ENCODE data around the gene CES2.

The CES2 gene

DNA sequence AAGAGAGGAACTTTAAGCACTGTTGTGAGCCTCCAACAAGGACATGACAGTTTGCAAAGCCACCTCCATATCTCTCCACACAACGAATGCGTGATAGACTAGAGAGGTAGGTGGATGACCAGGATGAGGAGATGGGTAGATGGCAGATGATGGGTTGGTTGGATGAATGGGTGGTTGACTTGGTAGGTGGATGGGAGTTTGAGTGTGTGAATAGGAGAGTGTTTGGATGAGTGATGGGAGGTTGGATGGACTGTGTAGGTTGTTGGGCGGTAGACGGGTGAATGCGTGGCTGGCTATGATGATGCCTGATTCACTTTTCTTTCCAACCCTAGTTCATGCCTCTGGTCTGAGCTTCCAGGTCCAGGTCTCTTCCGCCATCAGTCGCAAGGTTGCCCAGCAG, 20.8 kb upstream of the CES2 start:
- intact Hi-C loops (cut with DNase I): no loop called here
- no peak for DNase-seq

DNA sequence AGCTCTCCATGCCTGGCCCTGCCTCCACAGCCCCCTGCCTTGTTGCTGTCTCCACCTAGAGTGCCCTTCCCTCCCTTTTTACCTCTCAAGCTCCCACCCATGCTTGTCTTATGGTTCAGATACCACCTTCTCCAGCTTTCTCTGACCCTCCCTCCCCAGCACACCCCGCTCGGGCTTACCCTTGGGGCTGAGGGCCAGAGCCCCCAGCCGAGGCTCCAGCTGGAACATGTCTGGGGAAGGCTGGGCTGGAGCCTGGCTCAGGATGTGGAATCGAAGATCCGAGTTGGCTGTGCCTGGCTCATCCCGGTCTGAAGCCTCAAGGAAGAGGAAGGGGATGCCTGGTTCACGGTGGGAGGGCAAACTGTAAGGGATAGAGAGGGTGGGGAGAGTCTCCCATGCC, 20.3 kb upstream of the CES2 start:
- no peak for DNase-seq
- intact Hi-C loops (cut with DNase I): no loop called here

DNA sequence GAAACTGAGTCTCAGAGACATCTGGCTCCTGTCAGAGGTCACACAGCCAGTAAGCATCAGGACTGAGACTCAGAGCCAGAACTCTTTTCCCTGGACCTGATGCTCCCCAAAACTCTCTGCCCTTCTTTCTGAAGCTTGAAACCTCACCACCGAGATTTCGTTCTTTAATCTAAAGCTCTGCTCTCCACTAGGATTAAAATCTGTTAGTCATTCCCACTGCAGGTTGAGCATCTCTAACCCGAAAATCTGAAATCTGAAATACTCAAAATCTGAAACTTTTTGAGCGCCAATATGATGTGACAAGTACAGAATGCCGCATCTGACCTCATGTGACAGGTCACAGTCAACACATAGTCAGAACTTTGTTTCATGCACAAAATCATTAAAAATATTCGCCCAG, 18.8 kb upstream of the CES2 start:
- intact Hi-C loops (cut with DNase I): no loop called here
- DNase-seq: no peak

DNA sequence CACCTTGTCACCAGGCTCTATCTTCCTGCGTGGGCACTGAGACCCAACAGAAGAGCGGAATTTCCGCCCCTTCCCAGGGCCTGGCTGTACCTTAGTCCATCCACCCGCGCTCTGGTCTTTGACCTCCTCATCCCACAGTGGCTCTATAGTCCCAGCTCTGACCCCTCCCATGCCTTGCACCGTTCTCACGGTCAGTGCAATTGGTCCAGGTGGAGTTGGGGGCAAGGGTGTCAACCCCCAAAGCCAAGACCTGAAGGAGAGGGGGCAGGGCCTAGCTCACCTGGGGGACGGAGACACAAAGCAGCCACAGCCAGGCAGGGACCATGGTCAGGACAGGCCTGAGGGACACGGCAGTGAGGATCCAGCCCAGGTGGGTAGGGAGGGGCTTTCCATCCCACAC, 17.6 kb upstream of the CES2 start:
- DNase-seq: no peak
- intact Hi-C loops (cut with DNase I): no loop called here

DNA sequence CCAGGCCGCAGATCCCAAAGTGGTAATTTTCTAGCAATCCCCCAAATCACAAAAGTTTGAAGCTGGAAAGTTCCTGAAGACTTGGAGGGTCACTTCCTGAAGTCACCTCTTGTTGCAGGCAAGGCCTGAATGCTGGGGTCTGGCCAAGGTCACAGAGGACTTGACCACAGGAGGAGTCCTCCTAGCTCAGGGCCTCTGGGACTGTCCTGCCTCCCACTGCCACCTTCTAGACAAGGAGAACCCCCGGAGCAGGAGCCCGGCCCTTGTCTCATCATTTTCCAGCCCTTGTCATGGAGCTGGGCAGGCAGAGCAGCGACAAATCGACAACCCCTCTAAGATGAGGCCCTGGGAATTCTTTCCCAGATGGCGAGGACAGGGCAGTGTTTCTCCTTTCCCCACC, 17.0 kb upstream of the CES2 start:
- intact Hi-C loops (cut with DNase I): no loop called here
- DNase-seq: no peak

DNA sequence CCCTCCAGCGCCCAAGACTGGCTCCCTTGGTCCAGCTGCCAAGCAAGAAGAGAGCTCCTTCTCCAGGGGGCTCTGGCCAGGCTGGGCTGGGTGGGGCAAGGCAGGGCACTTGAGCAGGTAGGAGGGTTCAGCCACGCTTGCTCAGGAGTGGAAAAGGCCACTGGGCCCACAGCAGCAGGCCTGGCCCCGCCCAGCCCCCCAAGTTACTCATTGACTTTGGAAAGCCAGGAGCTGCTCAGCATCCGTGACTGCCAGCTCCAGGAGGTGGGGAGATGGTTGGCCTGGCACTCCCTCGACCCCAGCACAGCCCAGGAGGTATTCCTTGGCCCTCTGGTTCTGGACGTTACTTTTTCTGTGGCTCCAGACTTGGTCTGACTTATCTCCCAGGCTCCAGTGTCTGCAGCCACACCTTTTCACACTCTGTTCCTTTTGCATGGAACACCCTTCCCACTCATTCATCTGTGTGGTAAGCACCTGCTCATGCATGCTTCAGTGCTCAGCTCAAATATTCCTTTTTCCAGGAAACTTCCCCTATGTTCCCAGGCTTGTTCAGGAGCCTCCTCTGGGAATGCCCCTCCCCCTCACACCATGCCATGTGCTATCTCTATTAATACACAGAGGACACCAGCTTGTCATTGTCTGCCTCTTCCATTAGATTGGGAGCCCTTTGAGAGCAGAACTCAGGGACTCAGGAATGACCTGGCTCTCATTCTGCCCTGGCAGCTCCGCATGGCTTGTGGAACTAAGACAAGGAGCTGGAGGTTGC, 16.3 kb upstream of the CES2 start, which contains the start of gene CDH16:
TSS of gene CDH16 (minus strand) at position 83 of the 766 bp plus-strand sequence. CDS start 820 bp downstream, outside the sequence.
- no peak for DNase-seq
- intact Hi-C loops (cut with DNase I): no loop called here

DNA sequence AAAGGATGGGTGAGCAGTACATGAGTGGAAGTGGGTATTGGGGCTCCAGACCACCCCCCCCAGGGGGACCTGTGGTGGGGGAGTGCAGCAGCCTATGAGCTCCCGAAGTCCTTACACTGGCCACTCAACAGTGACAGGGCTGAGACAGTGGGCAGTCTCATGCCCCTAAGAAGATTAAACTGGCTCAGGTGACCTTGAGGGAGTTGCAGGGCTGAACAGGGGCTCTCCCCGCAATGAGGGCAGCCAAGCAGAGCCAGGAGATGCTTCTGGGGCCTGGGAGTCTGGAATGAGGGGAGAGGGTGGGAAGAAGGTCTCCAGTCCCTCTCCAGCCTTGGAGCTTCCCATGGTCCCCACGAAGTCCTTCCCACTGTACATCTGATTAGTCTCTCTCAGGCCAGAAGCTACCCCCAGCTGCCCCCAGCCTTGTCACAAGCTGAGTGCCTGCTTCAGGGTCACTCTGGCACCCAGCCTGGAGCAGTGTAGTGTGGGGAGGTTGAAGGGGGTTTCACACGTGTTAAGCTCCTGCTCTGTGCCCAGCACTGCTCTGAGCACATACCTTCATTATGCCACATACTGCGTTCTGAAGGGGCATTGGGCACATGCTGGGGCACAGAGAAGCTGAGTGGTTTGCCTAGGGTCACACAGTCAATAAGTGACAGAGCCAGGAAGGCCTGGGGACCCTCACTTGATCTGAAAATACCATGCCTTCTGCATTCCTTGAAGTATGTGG, 15.6 kb upstream of the CES2 start:
- intact Hi-C loops (cut with DNase I): no loop called here

DNA sequence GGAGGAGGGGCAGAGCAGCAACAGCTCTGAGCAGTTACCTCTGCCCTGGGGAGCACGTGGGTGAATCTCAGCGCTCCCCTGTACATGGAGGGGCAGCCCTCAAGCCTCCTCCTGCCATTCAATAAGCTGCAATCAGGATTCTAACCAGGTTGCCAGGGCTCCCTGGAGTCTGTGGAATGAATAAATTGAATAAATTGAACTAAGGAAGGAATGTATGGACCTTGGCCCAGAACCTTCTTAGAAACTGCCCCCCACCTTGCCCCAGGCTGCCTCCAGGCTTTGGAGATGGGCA, 15.1 kb upstream of the CES2 start:
- intact Hi-C loops (cut with DNase I): no loop called here
- no peak for DNase-seq

More for the DNA sequence above, 15.6 kb upstream of the CES2 start:
- no peak for DNase-seq

DNA sequence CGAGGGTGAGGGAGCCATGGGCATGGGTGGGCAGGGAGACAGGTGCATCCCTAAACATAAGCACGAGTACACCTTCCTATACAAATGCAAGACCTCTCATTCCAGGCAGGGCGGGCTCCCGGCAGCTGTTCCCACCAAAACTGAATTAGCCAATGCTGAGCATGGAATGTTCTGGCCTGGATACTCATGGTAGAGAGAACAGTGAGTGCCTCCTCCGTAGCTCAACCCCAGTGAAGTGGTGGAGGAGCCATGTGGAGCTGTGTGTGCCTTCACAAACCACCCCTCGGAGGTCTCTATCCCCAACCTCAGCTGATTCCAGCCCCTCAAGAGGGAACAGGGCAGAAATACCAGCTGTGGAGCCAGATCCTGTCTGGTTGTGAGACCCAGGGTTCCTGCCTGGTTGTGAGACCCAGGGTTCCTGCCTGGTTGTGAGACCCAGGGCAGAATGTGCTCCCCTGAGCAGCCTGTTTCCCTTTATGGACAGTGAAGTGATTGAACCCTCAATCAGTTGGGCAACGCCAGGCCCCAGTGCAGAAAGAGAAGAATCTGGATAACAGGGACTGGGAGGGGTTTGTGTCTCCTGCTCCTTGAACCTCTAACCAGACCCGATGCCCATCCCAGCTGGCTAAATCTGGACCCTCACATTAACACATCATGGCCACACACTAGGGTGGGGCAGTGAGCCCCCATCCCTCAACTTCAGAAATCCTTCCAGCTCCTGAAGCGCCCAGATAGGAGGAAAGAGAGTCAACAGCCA, 14.2 kb upstream of the CES2 start:
- intact Hi-C loops (cut with DNase I): no loop called here
- DNase-seq: no peak

DNA sequence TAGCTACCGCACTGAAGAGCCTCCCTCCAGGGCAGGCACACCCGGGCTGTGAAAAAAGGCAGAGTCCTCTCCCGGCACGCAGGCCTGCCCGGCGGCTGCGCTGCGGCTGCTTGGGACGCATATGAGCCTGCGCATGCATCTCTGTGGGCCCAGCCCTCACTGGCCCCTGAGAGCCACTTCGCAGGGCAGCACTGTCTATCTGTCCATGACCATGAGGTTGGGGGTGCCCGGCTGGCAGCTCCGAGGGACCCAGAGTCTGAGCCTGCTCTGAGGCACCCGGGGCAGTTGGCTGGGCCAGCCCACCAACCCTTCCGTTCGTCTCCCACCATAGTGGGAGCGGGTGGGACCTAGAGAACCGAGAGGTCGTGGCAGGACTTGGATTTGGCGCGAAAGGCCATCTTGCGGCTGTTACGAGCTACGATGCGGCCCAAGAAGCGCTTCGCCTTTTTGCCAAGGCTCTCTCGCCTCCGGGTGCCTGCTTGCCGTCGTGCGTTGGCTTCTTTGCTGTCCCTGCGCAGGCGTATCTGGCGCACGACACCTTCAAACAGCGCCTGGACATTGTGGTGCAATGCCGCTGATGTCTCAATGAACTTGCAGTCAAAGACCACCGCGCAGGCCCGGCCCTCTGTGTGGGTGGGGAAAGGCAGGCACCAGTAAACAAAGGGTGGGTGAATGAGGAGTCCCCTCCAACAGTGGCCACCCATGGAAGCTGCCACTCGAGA, 13.4 kb upstream of the CES2 start:
- intact Hi-C loops (cut with DNase I): no loop called here
- DNase-seq: no peak

DNA sequence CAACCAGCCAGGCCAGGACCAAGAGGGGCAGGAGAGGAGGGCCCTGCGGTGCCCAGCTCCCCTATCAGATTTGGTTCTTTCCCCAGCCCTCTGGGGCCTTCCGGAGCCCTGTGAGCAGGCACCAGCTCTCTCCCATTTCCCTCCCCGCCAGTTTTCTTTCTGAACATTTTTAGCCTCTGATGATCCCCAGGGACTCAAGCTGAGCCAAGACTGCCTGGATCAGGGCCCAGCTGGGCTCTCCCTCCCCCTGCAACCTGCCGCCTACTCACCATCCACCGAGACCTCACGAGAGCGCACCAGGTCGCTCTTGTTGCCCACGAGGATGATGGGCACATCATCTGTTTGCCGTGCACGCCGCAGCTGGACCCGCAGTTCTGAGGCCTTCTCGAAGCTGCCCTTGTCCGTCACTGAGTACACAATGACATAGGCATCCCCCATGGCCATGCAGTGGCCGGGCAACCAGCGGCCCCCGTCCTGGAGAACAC, 12.0 kb upstream of the CES2 start:
- peak in 3 of 42 donors; percentile 20 to 49 (median 36) for DNase-seq
- intact Hi-C loops (cut with DNase I): no loop called here

DNA sequence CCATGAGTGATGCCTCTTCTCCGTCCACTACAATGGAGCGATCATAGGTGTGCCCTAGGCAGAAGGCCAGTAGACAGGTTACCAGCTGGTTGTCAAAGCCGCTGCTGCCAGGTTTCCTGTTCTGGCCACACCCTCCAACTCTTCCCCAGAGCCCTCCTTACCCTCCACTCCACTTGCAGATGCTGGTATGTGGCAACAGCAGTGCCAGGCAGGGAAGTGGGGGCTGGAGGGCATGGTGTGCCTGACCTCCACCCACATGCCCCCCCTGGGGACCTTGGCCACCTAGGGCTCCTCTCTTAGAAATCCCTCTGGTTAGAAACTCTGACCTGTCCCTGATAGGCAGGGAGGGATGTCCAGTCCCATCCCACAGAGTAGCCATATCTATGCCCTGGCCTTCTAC, 11.4 kb upstream of the CES2 start:
- no peak for DNase-seq
- intact Hi-C loops (cut with DNase I): no loop called here

DNA sequence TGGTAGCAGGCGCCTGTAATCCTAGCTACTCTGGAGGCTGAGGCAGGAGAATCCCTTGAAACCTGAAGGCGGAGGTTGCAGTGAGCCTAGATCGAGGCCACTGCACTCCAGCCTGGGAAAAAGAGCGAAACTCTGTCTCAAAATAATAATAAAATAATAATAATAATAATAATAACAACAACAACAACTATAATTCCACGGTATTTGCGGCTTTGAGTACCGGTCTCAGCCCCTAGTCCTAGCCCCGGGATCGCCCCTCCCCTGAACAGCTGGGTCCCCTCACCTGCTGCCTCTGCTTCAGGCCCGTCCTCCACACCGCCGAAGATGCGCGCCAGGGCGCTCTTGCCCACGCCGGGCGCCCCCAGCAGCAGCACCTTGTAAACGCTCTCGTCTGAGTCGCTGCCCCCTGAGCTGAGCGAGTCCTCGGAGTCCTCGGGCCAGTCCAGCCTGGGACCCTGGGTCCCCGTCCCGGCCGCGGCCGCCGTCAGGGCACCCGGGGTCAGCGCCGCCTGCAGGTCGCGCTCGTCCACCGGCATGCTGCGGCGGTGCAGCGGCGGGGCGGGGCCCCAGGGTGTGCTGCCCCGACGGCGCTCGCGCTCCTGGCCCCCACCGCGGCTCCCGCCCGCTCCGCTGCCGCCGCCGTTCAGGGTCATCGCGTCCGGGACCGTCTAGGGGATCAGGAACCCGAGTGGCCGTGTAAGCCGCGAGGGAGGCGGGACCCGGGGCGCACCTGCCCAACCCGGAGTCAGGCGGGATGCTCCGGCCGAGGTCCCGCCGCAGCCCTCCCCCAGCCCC, 10.6 kb upstream of the CES2 start:
- peak in 1 of 42 donors; percentile 34 for DNase-seq
- intact Hi-C loops (cut with DNase I): no loop called here

DNA sequence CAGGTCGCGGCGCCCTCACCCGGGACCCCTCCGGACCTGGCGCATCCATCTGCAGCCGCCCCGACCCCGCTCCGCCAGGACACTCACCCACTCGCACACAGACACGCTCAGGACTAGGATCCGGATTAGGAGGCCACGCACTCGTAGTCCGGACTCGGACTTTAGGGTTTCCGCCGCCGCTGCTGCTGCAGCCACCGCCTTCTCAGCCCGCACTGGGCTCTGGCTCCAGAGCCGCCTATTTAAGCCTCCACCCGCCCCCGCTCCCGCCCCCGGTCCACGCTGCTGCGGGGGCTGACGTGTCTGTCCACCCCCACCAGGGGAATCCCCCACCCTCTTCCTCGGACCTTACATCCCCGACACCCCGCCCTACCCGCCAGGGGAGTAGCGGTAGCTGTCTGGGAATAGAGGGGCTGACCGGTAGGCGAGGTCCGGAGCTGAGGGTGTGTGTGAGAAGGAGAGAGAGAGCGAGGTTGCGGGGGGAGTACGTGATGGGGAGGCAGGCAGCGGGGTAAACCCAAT, 9.9 kb upstream of the CES2 start, which contains the start of gene RRAD:
TSS of gene RRAD (minus strand) at position 214 of the 519 bp plus-strand sequence. CDS start 356 bp downstream, outside the sequence.
- intact Hi-C loops (cut with DNase I): no loop called here
- no peak for DNase-seq

DNA sequence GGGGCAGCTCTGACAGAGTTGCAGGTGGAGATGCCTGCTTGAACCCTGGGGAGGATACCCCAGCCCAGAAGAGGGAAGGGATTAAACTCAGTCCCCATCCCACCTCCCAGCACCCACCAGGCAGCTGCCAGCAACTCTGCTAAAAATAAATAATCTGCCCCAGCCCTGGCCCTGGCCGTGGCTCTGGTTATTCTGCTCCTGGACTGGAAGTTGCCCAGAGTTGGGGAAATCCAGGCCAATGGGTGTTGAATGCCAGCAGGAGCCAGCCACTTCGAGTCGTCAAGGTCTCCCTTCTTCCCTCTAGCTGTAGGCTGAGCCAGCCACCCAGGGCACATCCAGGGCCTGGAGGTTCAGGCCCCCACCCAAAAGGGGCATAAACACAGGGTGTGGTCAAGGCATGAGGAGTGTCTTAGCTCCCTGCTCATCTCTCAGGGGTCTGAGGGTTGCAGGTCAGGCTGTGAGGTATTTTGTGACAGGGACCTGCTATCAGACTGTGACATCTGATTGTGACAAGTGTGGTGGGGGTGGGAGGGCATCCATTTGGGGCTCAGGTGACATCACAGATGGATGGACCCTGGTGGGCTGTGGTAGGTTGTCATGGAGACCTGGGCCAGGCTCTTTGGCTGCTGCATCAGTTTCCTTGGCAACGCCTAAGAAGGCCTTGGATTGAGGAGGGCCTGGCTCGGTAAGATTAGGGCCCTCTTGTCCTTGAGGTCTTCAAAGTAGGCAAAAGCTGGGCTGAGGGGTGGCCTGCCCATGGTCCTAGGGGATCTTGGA, 9.0 kb upstream of the CES2 start:
- intact Hi-C loops (cut with DNase I): no loop called here

DNA sequence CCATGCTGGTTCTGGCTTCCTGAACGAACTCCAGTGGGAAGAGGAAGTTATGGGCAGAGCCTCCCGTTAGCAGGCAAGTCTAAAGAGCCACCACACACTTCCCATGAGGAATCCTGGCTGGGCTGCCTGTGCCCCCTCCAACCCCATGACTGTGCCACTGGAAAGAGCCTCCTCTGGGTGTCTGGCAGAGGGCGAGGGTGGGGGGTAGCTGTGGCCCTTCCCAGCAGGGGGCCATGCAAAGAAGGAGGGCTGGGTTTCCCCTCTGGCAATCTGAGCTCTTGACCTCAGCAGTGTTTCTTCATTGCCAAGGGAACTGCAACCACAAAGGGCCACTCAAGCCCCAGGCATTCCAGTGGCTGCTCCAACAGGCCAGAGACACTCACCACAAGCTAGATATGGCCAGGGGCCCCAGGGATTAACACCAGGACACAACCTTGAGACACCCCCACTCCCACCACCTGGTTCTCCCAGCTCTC, 8.3 kb upstream of the CES2 start:
- no peak for DNase-seq
- intact Hi-C loops (cut with DNase I): no loop called here

More for the DNA sequence above, 9.0 kb upstream of the CES2 start:
- DNase-seq: peak in 22 of 42 donors; percentile 6 to 68 (median 43)

DNA sequence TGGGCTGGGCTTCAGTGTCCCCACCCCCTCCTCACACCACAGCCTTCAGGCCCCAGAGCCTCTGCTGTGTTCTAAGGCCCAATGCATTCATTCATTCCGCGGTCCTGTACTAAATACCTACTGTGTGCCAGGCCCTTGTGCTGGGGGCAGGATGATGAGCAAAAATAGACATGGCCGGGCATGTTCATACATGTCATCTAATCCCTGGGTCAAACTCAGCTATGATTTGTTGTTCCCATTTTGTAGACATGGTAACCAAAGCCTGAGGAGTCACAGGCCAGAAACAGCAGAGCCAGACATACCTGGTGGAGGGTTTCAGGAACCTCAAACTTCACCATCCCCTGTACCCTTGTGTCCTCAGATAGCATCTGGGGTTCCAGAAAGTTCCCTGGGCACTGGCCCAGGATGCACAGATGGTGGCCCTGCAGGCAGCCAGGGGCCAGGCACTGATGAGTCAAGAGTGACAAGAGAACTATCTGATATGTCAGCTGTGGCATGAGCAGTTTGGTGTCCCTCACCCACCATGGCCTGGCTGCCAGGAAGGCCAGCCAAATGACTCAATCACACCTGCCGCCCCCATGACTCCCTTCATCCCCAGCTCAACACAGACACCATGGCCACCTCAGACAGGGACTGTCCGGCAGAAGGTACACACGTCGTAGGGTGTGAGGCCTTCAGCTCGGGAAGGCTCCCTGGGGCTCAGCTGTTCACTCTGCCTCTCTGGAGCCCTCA, 7.2 kb upstream of the CES2 start:
- intact Hi-C loops (cut with DNase I): no loop called here
- no peak for DNase-seq
